ENCODE measurements around the gene TDRD12.
"Not testable (repeated sequence)": the region's sequence is repeated elsewhere in the genome, so short reads cannot be mapped to it uniquely, and the experiment has no call there.

Gene TDRD12

DNA sequence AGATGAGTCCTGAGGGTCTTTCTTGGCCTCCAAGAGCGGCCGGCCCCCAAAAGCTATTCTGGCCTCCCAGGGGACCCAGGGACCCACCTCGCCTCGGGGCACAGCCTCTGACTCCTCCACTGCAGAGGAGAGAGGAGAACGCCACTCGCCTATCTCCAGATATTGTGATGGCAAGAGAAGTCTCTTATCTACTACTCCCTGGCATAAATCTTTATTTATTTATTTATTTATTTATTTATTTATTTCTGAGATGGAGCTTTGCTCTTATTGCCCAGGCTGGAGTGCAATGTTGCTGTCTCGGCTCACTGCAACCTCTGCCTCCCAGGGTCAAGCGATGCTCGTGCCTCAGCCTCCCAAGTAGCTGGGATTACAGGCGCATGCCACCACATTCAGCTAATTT, 139.0 kb downstream of the TDRD12 start:
- no peak for DNase-seq (ENCODE audit: low read depth, low spot score)
- no peak overlapping the region for H3K4me3 ChIP-seq (ENCODE audit: low read length)

GRCh38 chr19:32859591-32859990, 140.0 kb downstream of the TDRD12 start:
- no peak overlapping the region for H3K4me3 ChIP-seq (ENCODE audit: low read length)
- no peak for DNase-seq (ENCODE audit: low read depth, low spot score)

DNA sequence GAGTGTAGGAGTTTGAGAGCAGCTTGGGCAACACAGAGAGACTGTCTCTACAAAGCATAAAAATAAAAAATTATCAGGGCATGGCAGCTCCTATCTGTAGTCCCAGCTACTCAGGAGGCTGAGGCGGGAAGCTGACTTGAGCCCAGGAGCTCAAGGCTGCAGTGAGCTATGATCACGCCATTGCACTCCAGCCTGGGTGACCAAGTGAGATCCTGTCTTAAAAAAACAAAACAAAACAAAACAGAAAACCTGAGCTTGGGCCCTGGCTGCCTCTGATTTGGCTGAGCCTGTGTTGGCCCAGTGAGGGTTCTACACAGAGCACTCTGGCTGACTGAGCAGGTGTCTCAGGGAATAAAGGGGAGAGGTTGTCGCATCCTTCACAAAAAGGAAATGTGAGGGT, 142.0 kb downstream of the TDRD12 start:
- DNase-seq (ENCODE audit: low read depth, low spot score): no peak
- H3K4me3 ChIP-seq (ENCODE audit: low read length): no peak overlapping the region

- no peak for DNase-seq (ENCODE audit: low read depth, low spot score)
- H3K4me3 ChIP-seq (ENCODE audit: low read length): no peak overlapping the region
These were observed 142.6 kb downstream of the TDRD12 start for GRCh38 chr19:32862173-32862572.

DNA sequence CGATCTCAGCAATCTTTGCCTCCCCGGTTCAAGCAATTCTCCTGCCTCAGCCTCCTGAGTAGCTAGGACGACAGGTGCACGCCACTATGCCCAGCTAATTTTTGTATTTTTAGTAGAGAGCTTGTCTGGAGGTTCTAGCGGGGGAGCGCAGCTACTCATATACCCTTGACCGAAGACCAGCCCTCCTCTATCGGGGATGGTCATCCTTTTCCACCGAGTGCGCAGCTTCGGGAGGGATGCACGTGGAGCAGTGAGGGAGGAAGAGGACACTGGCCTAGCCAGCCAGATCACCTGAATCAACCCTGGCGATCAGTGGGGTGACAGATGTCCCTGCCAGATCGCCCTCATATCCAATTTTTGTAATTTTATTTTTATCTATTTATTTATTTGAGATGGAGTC, 143.2 kb downstream of the TDRD12 start:
- H3K4me3 ChIP-seq (ENCODE audit: low read length): no peak overlapping the region
- no peak for DNase-seq (ENCODE audit: low read depth, low spot score)

- H3K4me3 ChIP-seq (ENCODE audit: low read length): no peak overlapping the region
- DNase-seq (ENCODE audit: low read depth, low spot score): no peak
These were observed 143.7 kb downstream of the TDRD12 start for GRCh38 chr19:32863301-32863700.

DNA sequence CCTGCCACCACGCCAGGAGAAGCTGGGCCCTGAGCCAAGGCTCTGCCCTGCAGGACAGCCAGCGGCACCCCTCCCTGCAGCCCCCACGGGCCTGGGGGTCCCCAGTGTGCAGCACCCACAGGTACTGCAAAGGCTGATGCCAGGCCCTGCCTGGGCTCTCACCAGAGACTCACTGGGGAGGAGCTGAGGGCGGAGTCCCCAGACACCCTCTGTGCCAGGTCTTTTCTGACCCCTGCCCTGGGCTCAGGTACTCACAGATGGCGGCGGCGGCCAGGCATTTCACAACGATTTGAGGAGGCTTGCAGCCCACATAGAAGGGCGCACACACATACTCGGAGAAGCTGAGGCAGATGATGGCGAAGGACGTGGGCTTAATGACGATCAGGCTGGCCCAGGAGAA, 144.3 kb downstream of the TDRD12 start:
- DNase-seq (ENCODE audit: low read depth, low spot score): no peak
- H3K4me3 ChIP-seq (ENCODE audit: low read length): no peak overlapping the region

GRCh38 chr19:32864318-32865007, 144.9 kb downstream of the TDRD12 start:
- no peak for DNase-seq (ENCODE audit: low read depth, low spot score)
- no peak overlapping the region for H3K4me3 ChIP-seq (ENCODE audit: low read length)

DNA sequence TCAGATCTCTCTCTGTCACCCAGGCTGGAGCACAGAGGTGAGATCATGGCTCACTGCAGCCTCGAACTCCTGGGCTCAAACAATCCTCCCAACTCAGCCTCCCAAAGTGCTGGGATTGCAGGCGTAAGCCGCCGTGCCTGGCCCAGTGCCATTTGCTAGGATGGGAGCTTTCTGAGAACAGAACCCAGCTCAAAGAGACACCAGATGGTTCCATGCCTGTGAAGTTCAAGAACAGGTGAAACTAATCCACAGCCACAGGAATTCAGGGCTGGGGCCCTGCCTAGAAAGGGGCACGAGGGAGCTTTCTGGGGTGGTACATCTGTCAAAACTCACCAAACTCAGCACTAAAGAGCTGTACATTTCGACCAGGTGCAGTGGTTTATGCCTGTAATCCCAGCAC, 145.8 kb downstream of the TDRD12 start:
- no peak for DNase-seq (ENCODE audit: low read depth, low spot score)
- H3K4me3 ChIP-seq (ENCODE audit: low read length): no peak overlapping the region

DNA sequence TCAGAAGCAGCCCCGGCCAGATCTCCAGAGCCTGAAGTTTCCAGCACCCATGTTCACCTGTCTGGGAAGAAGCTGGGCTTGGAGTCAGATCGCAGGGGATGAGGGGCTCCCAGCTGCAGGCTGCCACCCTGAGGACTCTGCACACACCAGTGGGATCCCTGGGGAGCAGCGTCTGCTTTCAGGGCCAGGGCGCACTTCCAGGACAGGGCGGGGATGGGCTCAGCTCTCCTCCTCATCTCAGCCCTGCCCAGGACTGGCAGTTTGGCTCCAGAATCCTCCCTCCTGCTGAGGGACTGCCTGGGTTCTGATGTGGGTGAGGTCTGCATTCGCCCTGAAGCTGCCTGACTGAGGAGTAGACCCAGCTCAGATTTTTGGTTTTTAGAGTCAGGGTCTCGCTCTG, 146.5 kb downstream of the TDRD12 start:
- H3K4me3 ChIP-seq (ENCODE audit: low read length): no peak overlapping the region
- DNase-seq (ENCODE audit: low read depth, low spot score): no peak

- no peak overlapping the region for H3K4me3 ChIP-seq (ENCODE audit: low read length)
- no peak for DNase-seq (ENCODE audit: low read depth, low spot score)
These were observed 147.1 kb downstream of the TDRD12 start for GRCh38 chr19:32866564-32867265.

GRCh38 chr19:32867436-32867835, 147.9 kb downstream of the TDRD12 start:
- DNase-seq (ENCODE audit: low read depth, low spot score); H3K4me3 ChIP-seq (ENCODE audit: low read length): not testable (repeated sequence)

DNA sequence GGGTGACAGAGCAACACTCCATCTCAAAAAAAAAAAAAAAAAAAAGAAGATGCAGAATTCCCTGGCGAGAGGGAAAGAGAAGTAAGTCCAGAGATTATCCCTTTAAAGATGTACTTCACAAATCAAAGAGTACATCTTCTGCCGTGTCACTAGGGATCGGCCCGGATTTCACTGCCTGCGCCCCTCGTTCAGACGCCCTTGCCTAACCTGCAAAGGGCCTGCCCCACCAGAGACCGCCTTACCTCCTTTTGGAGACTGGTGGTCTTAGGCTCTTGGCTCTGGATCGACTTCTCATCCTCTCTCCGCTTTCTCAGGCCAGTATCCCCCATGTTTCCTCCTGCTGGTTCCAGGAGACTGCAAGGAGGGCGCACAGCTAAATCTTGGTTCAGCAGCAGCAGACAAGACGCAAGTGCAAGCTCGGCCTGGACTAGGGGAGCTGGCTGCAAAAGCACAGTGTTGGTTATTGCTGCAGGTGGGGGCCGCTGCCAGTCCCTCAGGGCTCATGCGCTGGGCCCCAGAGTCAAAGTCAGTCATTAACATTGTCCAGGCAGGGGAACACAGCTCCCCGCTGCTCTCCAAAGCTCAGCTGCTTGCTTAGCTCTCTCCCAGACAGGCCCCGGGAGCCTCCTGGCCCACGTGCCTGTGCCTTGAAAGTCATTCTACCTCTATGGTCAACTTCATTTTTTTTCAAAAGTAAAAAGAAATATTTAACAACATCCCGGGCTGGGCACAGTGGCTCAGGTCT, 148.8 kb downstream of the TDRD12 start:
- H3K4me3 ChIP-seq (ENCODE audit: low read length): no peak overlapping the region

DNA sequence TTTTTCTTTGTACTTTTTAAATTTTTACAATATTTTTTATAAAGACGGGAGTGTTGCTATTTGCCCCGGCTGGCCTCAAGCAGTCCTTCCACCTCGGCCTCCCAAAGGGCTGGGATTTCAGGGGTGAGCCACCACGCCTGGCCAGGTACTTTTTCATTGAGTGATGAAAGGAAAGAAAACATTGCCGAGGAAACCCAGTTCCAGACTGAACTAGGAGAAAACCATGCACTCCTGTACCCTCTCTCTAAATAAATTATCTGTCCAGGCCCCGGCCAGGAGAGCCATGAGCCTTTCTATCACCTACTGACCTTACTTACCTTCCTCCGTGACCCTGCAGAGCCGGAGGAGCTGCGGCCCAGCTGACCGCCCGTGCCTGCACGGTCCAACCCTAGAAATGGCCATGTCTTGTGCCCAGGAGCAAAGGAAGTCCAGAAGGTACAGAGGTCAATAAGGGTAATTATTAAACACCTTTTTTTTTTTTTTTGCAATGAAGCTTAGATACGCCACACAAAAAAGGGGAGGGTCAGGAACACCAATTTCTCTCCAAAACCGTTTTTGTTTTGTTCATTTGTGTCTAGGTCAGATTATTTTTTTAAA, 149.9 kb downstream of the TDRD12 start, which contains the start of gene SLC7A9:
Gene SLC7A9 (minus strand): TSS at position 399 of the 597 bp plus-strand sequence. CDS start 1,233 bp downstream, outside the sequence.
- no peak within 1 kb of the TSS for H3K4me3 ChIP-seq (ENCODE audit: low read length)
- DNase-seq (ENCODE audit: low read depth, low spot score): no peak

More for the DNA sequence above, 148.8 kb downstream of the TDRD12 start:
- DNase-seq (ENCODE audit: low read depth, low spot score): no peak

GRCh38 chr19:32869966-32870573, 150.5 kb downstream of the TDRD12 start:
- no peak for DNase-seq (ENCODE audit: low read depth, low spot score)

DNA sequence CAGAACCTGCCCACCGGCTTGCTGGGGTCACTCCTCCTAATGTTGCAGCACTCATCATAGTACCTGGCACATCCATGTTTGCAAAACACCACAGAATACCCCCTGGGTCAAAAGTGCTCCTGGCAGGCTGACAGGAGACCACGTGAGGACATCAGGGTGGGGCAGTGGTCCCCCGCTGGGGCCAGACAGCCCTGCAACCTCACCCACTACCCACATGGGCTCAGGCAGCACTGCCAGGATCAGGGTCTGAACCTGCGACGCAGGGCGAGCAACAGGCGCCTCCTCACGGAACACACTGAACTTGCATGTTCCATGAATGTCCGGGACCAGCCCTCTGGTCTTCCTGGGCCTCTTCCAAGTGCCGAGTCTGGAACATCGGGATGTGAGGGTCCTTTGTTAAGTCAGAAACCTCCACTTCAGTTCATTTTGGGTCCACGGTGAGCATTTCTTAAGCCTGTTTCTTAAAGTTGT, 151.4 kb downstream of the TDRD12 start:
- DNase-seq (ENCODE audit: low read depth, low spot score): no peak
- H3K4me3 ChIP-seq (ENCODE audit: low read length): no peak overlapping the region

More at GRCh38 chr19:32869966-32870573, 150.5 kb downstream of the TDRD12 start:
- no peak overlapping the region for H3K4me3 ChIP-seq (ENCODE audit: low read length)

GRCh38 chr19:32872391-32872790, 152.8 kb downstream of the TDRD12 start:
- no peak overlapping the region for H3K4me3 ChIP-seq (ENCODE audit: low read length)
- no peak for DNase-seq (ENCODE audit: low read depth, low spot score)

DNA sequence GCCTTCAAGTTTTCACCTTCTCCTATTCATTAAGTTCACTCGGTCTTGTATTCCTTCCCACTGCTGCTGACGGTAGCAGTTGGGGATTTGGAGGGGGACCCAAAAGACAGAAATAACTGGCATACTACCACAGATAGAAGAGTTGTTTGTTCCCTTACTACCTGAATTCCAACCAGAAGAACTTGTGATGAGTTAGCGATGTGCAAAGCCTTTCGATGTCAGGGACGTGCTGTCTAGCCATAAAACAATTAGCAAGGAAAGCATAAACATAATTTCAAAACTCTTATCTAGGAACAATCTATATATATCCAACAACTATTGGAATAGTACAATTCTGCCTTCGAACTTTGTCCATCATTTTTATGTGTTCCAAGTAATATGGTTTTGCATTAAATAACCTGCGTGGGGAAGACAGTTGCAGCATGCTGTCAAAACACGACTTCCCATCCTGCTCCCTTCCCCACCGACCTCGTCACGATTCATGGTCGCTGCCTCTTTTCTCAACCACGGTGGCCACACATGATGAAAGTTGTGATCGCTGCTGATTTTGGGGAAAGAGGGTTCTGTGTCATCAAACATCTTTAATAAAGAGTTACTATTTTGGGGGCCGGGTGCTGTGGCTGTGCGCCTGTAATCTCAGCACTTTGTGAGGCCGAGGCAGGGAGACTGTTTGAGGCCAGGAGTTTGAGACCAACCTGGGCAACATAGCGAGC, 153.8 kb downstream of the TDRD12 start:
- DNase-seq (ENCODE audit: low read depth, low spot score): no peak
- H3K4me3 ChIP-seq (ENCODE audit: low read length): no peak overlapping the region

DNA sequence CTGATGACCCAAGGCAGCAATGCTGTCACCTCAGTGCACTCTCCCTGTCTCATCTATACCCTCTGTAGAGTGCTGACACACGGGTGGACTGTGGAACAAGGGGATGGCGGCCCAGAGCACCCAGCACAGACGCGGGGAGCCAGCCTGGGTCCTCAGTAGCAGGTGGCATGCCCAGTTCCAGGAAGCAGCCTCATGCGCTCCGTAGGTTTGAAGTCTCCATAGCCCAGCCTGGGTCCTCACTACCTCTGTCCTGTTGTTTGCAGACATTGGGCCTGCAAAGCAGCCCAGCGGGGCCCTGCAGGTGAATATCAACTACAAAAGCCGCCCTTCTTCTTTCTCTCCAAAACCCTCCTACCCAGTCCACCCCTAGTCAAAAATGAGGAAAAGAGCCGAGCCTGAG, 155.0 kb downstream of the TDRD12 start:
- H3K4me3 ChIP-seq (ENCODE audit: low read length): no peak overlapping the region
- DNase-seq (ENCODE audit: low read depth, low spot score): no peak

Measured in Jurkat, Clone E6-1 (cell line).